ENCODE data around the gene STAG3.
"Not testable (repeated sequence)": the region's sequence is repeated elsewhere in the genome, so short reads cannot be mapped to it uniquely, and the experiment has no call there.

DNA sequence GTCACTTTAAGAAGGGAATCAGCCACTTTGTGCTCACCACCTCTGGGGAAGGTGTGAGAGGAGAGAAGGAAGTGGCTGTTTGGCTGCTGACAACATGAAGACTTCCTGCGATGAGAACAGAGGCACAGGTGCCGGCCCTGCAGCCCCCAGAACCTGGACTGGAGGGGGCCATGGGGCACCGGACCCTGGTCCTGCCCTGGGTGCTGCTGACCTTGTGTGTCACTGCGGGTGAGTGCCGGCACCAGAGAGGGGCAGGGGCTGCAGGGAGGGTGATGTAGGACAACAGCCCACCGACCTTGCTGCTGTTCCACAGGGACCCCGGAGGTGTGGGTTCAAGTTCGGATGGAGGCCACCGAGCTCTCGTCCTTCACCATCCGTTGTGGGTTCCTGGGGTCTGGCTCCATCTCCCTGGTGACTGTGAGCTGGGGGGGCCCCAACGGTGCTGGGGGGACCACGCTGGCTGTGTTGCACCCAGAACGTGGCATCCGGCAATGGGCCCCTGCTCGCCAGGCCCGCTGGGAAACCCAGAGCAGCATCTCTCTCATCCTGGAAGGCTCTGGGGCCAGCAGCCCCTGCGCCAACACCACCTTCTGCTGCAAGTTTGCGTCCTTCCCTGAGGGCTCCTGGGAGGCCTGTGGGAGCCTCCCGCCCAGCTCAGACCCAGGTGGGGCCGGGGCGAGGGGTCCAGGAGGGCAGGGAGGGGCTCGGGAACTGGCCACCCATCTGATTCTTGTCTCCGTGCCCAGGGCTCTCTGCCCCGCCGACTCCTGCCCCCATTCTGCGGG, 42.3 kb downstream of the STAG3 start, which contains the start of gene PVRIG:
- not testable (repeated sequence) for TF ChIP-seq POLR2AphosphoS5 (IDR thresholded peaks at IDR 0.05); EP300 (conservative IDR thresholded peaks at IDR 0.05; ENCODE audit: poor library complexity, severe bottlenecking); TAF1 (IDR thresholded peaks at IDR 0.05; ENCODE audit: low read depth); EZH2 (IDR thresholded peaks at IDR 0.05; ENCODE audit: borderline replicate concordance, insufficient read depth, low read length, poor library complexity, severe bottlenecking); RAD21 (conservative IDR thresholded peaks at IDR 0.05); SMC3 (conservative IDR thresholded peaks at IDR 0.05; ENCODE audit: poor library complexity); MXI1 (conservative IDR thresholded peaks at IDR 0.05; ENCODE audit: poor library complexity, severe bottlenecking)
- TF ChIP-seq, protein P1, sequence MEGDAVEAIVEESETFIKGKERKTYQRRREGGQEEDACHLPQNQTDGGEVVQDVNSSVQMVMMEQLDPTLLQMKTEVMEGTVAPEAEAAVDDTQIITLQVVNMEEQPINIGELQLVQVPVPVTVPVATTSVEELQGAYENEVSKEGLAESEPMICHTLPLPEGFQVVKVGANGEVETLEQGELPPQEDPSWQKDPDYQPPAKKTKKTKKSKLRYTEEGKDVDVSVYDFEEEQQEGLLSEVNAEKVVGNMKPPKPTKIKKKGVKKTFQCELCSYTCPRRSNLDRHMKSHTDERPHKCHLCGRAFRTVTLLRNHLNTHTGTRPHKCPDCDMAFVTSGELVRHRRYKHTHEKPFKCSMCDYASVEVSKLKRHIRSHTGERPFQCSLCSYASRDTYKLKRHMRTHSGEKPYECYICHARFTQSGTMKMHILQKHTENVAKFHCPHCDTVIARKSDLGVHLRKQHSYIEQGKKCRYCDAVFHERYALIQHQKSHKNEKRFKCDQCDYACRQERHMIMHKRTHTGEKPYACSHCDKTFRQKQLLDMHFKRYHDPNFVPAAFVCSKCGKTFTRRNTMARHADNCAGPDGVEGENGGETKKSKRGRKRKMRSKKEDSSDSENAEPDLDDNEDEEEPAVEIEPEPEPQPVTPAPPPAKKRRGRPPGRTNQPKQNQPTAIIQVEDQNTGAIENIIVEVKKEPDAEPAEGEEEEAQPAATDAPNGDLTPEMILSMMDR (IDR thresholded peaks at IDR 0.05; ENCODE audit: poor library complexity, severe bottlenecking) = not testable (repeated sequence)
- TF ChIP-seq, protein P2, sequence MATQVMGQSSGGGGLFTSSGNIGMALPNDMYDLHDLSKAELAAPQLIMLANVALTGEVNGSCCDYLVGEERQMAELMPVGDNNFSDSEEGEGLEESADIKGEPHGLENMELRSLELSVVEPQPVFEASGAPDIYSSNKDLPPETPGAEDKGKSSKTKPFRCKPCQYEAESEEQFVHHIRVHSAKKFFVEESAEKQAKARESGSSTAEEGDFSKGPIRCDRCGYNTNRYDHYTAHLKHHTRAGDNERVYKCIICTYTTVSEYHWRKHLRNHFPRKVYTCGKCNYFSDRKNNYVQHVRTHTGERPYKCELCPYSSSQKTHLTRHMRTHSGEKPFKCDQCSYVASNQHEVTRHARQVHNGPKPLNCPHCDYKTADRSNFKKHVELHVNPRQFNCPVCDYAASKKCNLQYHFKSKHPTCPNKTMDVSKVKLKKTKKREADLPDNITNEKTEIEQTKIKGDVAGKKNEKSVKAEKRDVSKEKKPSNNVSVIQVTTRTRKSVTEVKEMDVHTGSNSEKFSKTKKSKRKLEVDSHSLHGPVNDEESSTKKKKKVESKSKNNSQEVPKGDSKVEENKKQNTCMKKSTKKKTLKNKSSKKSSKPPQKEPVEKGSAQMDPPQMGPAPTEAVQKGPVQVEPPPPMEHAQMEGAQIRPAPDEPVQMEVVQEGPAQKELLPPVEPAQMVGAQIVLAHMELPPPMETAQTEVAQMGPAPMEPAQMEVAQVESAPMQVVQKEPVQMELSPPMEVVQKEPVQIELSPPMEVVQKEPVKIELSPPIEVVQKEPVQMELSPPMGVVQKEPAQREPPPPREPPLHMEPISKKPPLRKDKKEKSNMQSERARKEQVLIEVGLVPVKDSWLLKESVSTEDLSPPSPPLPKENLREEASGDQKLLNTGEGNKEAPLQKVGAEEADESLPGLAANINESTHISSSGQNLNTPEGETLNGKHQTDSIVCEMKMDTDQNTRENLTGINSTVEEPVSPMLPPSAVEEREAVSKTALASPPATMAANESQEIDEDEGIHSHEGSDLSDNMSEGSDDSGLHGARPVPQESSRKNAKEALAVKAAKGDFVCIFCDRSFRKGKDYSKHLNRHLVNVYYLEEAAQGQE (IDR thresholded peaks at IDR 0.05; ENCODE audit: borderline replicate concordance) = not testable (repeated sequence)
